Muscle of arm (tissue), 12 donors: ENCODE measurements around the gene KDM2A. TPM values are rescaled to one million over a fixed set of nuclear protein-coding genes. Genes with fewer than 3 reads are reported as not detected.
A peak's percentile ranks its signal among the peaks of the same experiment; 100 is the strongest.
"Not testable (repeated sequence)": the region's sequence is repeated elsewhere in the genome, so short reads cannot be mapped to it uniquely, and the experiment has no call there.

Experiments
- DNase-seq: peaks from one replicate; pipeline ENCODE4 v3.0.0-alpha.2; 2013
- polyA plus RNA-seq, 12 donors: library from polyadenylated mRNA; unstranded; fragments of 120-200 nt; gene quantifications; one replicate each; pipeline ENCODE4 v1.2.1, GENCODE V29; 2013; ENCODE audit not compliant: insufficient read length in 12 of 12

Gene KDM2A
- polyA plus RNA-seq, 12 donors, result 51.7 to 115 (median 57.1) TPM

- DNase-seq, result no peak
Observed at GRCh38 chr11:67233584-67234190, 114.6 kb downstream of the KDM2A start.

DNA sequence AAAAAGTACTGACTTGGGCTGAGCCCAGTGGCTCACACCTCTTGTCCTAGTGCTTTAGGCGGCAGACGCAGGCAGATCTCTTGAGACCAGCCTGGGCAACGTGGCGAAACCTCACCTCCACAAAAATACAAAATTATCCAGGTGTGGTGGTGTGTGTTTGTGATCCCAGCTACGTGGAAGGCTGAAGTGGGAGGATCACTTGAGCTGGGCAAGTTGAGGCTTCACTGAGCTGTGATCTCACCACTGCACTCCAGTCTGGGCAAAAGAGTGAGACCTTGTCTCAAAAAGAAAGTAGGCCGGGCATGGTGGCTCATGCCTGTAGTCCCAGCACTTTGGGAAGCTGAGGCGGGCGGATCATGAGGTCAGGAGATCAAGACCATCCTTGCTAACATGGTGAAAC lies 115.5 kb downstream of the KDM2A start:
- DNase-seq, result not testable (repeated sequence)

- DNase-seq, result no peak
Observed at GRCh38 chr11:67237574-67237973, 118.5 kb downstream of the KDM2A start.

DNA sequence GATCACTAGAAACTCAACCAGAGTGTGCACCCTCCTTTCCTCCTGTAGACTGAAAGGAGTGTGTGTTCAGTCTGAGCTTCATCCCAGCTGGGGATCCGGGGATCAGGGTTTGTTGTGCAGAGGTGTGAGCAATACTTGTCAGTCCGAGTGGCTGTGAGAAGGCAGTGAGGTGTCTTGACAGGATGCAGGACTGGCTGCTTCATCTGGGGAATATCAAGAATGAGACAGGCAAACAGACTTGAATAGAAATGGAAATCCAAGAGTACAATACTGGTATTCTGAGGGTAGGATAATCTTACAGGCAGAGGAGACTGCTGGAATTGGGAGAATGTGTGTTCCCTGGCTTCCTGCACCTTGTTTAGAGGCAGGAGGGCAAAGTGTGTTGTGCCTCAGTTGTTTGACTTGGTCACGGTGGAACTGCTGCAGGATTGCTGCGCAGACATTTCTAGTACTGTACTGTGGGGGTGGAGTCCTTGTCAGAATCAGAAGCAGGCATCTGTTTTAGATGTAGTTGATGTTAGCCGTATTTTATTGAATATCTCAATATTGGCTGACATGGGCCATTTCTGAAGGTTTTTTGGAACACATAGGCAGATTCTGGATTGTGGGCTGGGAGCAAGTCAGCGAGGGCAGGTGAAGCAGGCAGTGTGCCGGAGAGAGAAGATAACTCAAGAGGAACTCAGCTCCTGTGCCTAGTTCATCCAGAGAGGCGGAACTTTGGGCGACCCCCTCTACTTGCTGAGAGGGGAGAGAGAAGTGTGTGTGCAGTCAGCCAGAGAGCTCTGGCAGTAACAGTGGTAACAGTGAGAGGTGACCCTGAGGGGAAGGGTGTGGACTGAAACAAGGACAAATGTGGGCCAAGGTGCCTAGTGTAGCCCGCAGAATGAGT lies 120.1 kb downstream of the KDM2A start:
- DNase-seq, result no peak

DNA sequence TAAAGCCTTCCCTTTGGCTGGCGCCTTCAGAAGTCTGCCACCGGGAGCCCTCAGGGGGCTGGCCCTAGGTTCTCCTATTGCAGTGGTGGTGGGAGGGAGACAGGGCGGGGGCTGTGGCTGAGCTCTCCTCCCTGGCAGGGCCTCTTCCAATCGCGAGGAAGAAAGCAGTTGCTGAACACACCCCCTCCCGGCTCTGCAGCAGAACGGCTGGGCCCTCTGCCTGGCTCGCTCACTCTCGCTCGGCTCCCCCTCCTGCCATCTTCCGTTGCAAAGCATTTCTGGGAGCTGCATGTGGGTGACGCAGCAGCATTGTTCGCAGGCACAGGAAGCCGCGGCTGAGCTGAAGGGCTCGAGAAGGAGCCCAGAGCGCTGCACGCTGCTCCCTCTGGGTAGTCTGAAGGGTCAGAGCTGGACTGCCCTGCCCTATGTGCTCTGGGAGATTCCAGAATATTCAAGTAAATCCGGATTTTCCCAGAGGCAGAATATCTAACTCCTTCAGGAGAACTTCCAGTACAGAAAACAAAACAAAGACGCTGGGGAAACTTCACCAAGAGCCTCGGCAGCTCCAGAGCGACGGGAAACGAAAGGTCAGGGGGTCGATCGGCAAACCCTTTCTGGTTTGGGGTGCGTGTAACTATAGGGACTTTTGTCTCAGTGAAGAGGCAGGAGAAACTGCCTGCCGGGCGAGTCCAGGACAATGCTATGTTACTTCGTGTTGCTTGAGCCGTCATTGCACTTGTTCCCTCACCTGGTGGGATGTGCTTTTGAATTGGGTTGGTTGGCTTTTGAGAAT lies 120.9 kb downstream of the KDM2A start:
- DNase-seq, result peak; percentile 96

DNA sequence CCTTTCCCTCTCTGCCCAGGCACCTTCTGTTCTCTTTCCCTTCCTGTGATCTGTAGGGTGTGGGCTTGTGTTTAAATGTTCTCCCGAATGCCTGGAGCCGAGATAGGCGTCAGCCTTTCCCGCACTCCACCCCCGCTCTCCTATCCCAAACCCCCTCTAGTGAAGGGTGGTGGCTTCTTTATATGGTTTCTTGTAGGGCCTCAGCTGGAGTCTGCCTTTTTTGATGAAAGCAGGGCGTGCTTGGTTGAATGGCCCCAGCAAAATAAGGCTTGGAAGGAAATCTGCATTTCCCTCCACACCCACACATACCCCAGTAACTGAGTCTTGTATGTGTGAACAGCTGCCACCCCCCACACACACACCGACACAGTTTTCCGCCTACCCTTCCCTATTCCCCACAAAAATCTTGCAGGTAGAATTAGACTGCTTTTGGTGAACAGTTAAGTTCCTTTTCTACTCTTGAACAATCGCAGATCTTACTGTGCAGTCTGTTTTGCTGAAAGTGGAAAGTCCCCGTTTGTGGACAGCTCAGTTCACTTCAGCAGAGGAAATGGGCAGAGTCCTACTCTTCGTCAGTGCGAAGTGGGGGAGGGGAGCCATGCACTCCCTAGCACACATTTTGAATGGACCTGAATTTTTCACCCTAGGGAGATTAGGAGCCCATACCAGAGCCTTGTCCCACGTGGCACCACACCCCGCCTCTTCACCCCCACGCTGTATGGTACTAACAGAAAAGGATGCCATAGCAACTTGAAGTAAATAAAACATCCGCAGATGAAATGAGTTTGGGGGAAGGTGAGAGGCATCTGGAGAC lies 121.7 kb downstream of the KDM2A start:
- peak; percentile 59 for DNase-seq

DNA sequence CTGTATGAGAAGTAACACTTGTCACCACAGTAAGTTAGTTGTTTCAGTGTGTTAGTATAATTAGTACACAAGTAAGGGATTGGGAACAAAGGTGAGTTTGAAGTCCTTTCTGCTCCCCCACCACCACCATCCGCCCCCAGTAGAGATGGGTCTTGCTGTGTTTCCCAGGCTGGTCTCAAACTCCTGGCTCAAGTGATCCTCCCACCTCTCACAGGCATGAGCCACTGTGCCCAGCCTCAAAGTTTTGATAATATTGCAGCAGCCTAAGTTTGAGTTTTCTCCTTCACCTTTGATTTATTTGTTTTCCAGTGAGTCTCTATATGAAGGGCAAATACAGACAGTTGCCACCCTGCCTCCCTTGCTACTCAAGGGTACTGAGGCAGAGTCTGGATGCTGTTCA lies 123.5 kb downstream of the KDM2A start:
- no peak for DNase-seq

DNA sequence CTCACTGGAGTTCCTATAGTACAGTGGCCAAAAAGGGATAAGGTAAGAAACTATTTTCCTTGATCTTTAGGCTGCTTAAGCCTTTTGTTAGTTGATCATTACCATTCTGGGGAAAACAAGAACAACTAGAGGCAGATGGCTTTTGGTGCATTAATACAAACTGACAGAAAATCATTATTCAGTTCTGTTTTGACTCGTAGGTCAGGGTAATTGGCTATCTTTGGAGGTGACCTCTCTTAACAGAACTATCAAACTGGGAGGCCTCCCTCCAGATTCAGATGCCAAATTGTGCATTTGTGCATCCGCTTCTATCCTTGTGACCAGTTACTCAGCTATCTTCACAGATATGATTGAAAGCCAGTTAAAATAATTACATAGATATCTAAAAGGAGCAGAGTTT lies 124.0 kb downstream of the KDM2A start:
- no peak for DNase-seq

- DNase-seq, result no peak
Observed at GRCh38 chr11:67245046-67245445, 126.0 kb downstream of the KDM2A start.

DNA sequence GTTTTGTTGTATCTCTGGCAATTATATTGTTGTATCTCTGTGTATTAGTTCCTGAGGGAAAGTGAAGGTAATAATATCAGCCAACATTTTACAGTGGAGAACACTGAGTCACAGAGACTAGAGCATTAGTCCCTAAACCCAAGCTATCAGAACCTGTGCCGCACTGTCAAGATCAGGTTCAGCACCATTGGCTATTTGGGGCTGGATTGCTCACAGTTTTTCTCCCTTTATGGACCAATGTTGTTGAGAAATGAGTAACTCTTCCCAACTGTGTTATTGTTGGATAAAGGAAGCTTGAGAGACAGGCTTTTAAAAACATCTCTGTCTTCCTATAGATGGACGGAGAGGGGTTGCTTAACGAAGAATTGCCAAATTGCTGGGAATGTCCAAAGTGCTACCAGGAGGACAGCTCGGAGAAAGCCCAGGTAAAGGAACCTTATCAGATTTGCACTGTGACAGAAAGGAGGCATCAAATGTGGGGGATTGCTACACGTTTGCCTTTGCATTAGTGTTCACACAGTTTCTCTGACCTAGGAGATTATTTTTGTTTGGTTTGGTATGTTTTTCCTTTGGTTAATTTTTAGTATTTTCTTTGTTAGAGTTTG lies 129.0 kb downstream of the KDM2A start:
- no peak for DNase-seq

- no peak for DNase-seq
Observed at GRCh38 chr11:67248653-67249052, 129.6 kb downstream of the KDM2A start.

GRCh38 chr11:67250059-67251043 lies 131.3 kb downstream of the KDM2A start:
- no peak for DNase-seq

DNA sequence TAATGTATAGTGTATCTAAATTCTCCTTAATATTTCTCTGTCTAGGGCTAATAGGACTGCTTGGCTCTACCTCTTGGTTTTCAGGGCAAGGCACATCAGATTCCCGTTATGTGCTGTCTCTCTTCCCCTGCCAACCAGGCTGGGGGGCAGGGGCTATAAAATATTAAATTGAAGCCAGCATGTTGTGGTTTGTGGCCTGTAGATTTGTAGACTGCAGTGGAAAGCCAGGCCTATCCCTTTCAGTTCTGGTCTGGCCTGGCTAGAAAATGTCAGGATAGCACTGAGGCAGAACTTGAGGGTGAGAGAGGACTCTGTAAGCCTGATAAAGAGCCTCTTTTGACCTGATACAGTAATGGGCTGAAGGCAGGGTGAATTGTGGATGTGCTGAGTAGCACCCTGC lies 132.8 kb downstream of the KDM2A start:
- no peak for DNase-seq

DNA sequence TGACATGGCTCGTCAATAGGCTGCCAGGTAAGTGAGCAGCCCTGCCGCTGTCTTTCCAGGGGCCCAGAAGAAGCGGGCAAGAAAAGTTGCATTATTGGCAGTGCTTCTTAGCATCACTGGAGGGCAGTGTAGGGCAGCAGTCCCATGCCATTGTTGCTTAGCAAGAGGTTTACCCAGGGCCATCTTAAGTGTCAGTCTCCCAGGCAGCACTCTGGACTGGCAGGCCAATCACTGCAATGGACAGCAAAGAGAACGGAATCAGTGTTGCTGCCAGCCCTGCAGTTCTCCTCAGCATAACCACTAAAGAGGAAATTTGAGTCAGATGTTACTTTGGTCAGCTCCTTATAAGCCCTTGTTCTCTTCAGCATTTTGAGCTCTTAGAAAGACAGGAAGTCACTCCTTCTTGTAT lies 133.8 kb downstream of the KDM2A start:
- DNase-seq, result no peak

DNA sequence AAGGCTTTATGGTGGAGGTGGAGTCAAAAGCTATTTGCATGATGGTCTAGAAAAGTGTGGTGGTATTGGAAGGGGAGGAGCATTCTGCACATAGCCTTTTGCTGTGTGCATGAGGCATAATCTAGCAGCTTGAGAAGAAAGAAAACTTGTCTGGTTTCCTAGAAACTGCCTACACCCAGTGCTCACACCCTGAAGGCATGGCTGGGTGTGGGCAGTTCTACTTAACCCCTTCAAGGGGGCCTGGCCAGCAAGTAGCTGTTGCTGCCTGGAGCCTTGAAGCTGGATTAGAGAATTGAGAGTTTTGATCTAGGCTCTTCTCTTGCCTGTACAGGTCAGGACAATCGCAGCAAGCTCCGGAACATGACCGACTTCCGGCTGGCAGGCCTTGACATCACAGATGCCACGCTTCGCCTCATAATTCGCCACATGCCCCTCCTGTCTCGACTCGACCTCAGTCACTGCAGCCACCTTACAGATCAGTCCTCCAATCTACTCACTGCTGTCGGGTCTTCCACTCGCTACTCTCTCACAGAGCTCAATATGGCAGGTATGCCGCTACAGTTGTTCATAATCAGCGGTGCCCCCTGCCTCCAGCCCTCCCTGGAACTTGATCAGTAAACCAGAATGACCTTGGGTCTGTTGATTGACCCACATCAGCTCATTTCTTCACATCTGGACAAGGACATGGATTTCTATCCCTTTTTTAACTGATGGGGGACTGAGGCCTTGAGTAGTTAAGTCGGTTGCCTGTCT lies 135.0 kb downstream of the KDM2A start:
- DNase-seq, result no peak

GRCh38 chr11:67254798-67255197 lies 135.7 kb downstream of the KDM2A start:
- no peak for DNase-seq

DNA sequence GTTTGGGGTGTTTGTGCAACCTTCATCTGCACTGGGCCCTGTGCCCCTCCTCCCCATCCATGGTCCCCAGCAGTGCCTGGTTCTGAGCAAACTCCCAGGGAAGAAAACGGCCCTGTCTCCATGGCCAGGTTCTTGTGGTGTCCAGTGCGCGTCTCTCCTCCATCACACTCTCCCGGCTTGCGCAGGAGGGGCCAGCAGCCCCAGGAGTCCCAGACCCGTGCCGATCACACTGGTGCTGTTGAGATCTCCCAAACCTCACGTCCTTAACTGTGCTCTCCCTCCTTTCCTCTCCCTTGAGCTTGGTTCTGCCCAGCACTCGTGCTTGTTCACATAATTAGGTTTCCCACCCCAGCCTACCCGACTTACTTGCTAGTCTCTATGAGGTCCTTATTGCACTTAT lies 136.3 kb downstream of the KDM2A start:
- no peak for DNase-seq

DNA sequence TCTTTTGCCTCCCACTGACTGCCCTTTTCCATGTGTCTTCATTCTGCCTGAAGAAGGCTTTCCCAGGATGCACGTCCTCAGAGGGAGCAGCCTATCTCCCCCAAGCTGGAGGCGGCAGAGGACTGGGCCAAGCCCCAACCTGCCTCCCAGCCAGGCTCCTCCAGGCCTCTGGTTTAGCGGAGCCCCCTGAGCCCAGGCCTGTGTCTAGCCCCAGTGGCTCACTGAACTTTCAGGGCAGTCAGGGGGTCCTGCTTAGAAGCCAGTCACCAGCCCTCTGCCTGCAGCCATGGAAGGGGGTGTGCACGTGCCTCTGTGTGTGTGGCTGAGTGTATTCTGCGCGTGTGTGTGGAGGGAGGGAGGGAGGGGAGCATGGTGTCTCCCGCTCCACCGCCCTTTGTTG lies 136.8 kb downstream of the KDM2A start:
- DNase-seq, result no peak

DNA sequence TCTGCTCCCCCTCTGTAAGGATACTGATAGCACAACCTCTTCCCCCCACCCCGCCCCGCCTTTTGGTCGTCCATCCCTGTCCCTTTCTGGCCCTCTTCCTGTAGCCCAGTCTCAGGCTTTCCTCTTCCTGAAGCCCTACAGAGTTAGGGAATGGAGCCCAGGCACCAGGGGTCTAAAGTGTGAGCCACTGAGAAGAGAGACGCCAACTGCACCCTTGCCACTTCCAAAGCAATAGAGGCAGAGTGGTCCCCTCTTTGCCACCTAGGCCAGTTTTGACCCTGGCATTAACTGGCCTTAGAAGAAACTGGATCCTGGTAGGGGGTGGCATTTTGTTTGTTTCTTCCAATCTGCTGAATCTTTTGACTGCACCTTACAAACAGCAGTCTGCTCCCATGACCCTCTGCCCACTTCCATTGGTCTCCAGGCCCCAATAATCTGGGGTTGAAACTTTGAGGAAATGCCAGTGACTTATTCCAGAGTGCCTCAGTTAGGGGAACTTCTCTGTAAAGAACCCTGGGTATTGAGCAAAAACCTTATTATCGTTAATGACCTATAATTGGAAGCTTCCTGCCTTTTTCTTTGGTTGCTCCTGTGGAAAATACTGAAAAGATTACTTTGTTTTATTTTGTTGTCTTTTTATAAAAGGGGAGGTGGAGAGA lies 137.5 kb downstream of the KDM2A start:
- no peak for DNase-seq
